HG03432 (cell line): ENCODE results near the gene CD79B.
"Not testable (repeated sequence)": the region's sequence is repeated elsewhere in the genome, so short reads cannot be mapped to it uniquely, and the experiment has no call there.

Experiments
- ATAC-seq: cut with Tn5 transposase; IDR thresholded peaks from one replicate; pipeline ENCODE4 v1.9.1; 2021; ENCODE audit warnings: mild to moderate bottlenecking, moderate library complexity; ENCODE audit not compliant: unreplicated experiment

The CD79B gene

DNA sequence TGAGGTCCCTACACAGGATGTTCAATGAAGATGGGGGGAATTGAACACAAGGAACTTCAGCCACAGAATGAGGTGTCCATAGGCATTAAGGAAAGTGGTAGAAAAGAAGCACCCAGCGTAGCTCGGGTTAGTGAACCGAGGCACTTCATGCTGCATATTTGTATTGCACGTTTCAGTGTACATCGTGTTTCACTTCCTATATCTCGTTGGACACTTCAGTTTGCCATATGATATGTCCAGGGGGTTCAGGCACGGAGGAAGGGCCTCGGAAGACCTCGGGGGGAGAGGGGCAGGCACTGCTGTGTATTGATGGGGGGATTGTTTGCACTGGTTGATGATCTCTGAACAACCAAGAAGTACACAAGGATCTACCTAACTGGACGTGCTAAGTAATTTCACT is 16.4 kb downstream of the CD79B start:
- ATAC-seq = not testable (repeated sequence)

DNA sequence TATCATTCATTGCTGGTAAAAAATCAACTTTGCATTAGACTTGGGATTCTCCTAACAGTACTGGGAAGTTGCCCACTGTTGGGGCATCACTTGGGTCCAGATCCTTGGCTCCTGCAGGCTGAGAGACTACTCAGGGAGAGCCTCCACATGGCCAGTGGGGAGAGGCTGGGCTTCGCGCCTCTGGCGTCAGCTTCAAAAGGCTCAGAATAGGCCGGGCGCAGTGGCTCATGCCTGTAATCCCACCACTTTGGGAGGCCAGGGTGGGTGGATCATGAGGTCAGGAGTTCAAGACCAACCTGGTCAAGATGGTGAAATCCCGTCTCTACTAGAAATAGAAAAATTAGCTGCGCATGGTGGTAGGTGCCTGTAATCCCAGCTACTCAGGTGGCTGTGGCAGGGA is 17.7 kb downstream of the CD79B start:
- no peak for ATAC-seq

- no peak for ATAC-seq
Measured at GRCh38 chr17:63911657-63912100, 20.5 kb downstream of the CD79B start.

GRCh38 chr17:63911041-63911635 is 21.0 kb downstream of the CD79B start, which contains the start of gene CSHL1:
Gene CSHL1 (minus strand): TSS chr17:63911258. CDS start chr17:63911196, 62 bp downstream.
- no peak for ATAC-seq

GRCh38 chr17:63910096-63910495 is 22.0 kb downstream of the CD79B start:
- no peak for ATAC-seq

DNA sequence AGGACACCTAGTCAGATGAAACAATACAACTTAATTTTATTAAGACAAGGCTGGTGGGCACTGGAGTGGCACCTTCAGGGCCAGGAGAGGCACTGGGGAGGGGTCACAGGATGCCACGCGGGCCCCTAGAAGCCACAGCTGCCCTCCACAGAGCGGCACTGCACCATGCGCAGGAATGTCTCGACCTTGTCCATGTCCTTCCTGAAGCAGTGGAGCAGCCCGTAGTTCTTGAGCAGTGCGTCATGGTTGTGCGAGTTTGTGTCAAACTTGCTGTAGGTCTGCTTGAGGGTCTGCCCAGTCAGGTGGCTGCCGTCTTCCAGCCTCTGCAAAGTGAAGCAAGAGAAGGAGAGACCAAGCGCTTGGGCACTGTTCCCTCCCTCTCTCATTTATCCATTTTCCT is 22.5 kb downstream of the CD79B start:
- not testable (repeated sequence) for ATAC-seq

- not testable (repeated sequence) for ATAC-seq
Measured at GRCh38 chr17:63907161-63907778, 24.9 kb downstream of the CD79B start.

DNA sequence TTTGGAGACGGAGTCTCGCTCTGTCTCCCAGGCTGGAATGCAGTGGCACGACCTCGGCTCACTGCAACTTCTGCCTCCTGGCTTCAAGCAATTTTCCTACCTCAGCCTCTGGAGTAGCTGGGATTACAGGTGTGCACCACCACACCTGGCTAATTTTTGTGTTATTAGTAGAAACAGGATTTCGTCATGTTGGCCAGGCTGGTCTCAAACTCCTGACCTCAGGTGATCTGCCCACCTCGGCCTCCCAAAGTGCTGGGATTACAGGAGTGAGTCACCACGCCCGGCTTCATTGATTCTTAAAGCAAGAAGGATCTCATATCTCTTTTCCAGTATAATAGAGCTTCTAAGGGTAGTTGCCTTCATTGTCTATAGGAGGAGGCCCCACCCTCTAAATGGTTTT is 27.3 kb downstream of the CD79B start:
- ATAC-seq = not testable (repeated sequence)

GRCh38 chr17:63903787-63904201 is 28.3 kb downstream of the CD79B start:
- ATAC-seq = not testable (repeated sequence)

DNA sequence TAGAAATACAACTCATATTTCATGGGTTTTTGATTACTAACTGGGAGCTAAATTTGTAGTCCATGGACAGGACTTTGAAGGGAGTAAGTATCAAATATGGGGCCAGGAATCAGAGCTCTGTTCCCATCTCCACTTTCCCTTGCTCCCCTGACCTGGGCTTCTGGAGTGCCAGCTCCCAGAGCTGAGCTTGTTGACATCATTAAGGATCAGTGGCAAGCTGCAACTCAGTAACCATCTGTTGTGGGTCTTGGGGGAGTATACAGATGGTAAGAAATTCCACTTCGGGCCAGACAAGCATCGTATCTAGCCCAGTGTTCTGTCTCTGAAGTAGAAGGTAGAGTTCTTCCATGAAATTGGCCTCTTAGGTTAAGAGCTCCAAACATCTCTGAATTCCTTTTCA is 30.2 kb downstream of the CD79B start:
- not testable (repeated sequence) for ATAC-seq

- ATAC-seq = not testable (repeated sequence)
Measured at GRCh38 chr17:63898899-63899798, 33.0 kb downstream of the CD79B start.

DNA sequence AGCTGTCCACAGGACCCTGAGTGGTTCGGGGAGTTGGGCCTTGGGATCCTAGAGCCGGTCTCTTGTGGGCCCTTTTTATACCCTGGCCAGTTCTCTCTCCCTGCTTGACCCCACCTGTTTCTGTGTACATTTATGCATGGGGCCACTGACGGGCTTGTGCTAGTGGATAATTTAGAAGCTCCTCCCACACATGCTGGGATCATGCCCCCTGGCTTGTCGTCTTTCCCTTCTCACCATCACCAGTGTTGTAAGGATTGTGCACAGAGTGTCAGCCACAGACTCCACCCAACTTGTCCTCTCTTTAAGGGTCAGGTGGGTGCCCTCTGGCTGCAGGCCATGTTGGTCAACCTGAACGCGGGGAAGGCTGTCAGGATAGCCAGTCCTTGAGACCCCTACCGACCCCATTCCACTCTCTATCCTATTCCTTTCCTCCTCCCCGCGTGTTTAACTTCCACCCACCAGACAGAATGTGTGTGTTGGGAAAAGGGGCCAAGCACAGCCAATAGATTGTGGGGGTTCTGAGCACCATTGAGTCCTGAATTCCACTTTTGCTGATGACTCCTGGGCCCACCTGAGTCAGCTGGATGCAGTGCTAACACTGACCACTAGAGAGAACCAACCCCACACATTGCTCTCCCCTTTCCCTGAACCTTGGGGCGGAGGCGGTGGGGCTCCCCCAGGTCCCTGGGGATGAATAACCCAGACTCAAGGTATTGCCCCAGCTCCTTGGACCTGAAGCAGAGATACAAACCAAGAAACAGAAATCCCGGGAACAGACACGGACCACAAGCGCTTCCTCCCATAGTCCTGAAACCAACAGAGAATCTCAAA is 35.4 kb downstream of the CD79B start, which contains the start of gene CSH1:
TSS of gene CSH1 (minus strand) at position 51 of the 831 bp plus-strand sequence. CDS start 63 bp downstream, outside the sequence.
- ATAC-seq = not testable (repeated sequence)

DNA sequence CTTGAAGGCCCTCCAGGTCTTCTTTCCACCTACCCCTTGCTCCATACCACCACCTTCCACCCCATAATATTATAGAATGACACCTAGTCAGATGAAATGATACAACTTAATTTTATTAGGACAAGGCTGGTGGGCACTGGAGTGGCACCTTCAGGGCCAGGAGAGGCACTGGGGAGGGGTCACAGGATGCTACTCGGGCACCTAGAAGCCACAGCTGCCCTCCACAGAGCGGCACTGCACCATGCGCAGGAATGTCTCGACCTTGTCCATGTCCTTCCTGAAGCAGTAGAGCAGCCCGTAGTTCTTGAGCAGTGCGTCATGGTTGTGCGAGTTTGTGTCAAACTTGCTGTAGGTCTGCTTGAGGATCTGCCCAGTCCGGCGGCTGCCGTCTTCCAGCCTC is 37.3 kb downstream of the CD79B start:
- ATAC-seq = not testable (repeated sequence)

DNA sequence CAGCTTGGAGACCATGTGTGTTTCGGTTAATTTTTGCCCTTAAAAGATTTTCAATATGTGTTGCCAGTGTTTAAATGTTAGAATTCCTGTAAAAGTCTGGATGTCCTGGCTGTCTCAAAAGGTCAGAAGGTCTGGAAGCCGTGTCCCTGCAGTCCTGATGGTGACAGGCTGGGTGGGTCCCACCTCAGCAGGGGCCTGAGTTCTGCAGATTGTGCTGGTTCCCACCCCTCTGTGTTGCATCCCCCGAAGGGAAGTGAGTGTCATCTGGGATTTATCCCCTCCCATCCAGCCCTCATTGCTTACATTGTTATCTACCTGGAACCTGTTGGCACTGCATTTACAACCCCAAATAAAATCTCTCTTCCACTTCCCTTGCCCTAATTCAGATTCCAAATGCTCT is 38.1 kb downstream of the CD79B start:
- not testable (repeated sequence) for ATAC-seq

- ATAC-seq = not testable (repeated sequence)
Measured at GRCh38 chr17:63892316-63893037, 39.7 kb downstream of the CD79B start.

DNA sequence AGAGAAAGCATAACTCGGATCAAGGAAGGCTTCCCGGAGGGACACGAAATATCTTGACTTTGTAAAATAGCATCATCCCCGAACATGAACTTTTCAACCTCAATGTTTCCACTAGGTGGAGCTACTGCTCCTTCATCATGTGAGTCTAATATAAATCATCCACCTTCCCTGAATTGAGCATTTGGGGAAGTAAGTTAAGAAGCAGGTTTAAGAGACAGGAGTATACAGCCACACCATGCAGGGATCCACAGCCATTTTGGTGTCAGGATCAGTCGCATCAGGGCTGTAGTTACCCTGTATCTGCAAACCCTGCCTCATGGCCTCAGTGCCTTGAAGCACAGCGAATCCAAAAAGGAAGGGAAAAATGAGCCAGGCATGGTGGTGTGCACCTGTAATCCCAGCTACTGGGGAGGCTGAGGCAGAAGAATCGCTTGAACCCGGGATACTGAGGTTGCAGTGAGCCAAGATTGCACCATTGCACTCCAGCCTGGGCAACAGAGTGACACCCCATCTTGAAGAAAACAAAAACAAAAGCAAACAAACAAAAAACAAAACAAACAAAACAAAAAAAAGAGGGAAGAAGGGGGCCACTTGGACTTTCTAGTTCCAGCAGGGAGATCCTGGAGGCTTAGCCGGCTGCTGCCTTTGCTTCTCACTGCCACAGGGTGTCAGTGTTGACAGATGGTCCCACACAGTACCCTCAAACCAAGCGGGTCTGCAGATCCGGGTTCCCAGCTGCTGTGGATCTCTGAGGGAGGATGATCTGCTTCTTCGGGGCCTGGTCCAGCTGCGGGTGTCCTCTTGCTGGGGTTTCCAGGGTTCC is 42.9 kb downstream of the CD79B start:
- ATAC-seq = not testable (repeated sequence)

DNA sequence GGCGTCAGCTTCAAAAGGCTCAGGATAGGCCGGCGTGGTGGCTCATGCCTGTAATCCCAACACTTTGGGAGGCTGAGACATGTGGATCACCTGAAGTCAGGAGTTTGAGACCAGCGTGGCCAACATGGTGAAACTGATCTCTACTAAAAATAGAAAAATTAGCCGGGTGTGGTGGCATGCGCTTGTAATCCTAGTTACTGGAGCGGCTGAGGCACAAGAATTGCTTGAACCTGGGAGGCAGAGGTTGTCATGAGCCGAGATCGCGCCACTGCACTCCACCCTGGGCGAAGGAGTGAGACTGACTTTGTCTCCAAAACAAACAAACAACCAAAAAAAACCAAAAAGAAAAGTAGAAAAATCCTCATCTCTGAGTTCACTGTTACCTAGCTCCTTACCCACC is 47.0 kb downstream of the CD79B start:
- ATAC-seq = not testable (repeated sequence)

- ATAC-seq = not testable (repeated sequence)
Measured at GRCh38 chr17:63882626-63883126, 49.5 kb downstream of the CD79B start.
